Measurements from ENCODE around the gene SPOPL. TPM values are rescaled to one million over a fixed set of nuclear protein-coding genes. Genes with fewer than 3 reads are reported as not detected.

Gene SPOPL
- total RNA-seq, 1 experiment from 2014 or later: 40.8 TPM

GRCh38 chr2:138621139-138621538 is 119.6 kb downstream of the SPOPL start:
- H3K4me1 Mint-ChIP-seq (ENCODE audit: low read depth, unreplicated experiment): peaks cover 33% of the 10 kb centered on the region
- H3K4me3 Mint-ChIP-seq (ENCODE audit: low read depth, unreplicated experiment): no peak overlapping the region
- no peaks in the 10 kb centered on the region for H3K36me3 Mint-ChIP-seq (ENCODE audit: insufficient read depth, unreplicated experiment)
- no peaks in the 10 kb centered on the region for H3K27me3 Mint-ChIP-seq (ENCODE audit: unreplicated experiment)
- H3K27ac Mint-ChIP-seq (ENCODE audit: unreplicated experiment): peak overlapping the region; percentile 78
- peak; percentile 34 for DNase-seq
- H3K9me3 Mint-ChIP-seq (ENCODE audit: low read depth, unreplicated experiment): peaks cover 2% of the 10 kb centered on the region
- no TSS peak for BruUV-seq (replicated peaks)
- intact Hi-C loops (cut with micrococcal nuclease; ENCODE audit: unreplicated experiment): no loop called here
- CTCF ChIA-PET: interaction anchor here (0.6 to 0.7 kb wide), 2 partner anchors 75 to 566 kb away, joined by 4 to 8 read pairs; no protein-coding TSS in a partner anchor
- TF ChIP-seq CTCF (IDR thresholded peaks at IDR 0.05; ENCODE audit: unreplicated experiment): no peak

- intact Hi-C loops (cut with micrococcal nuclease; ENCODE audit: unreplicated experiment): no loop called here
- Mint-ChIP-seq H3K9me3 (ENCODE audit: low read depth, unreplicated experiment) (peaks cover 2% of the 10 kb centered on the region), H3K4me1 (ENCODE audit: low read depth, unreplicated experiment) (peaks cover 22% of the 10 kb centered on the region), H3K4me3 (ENCODE audit: low read depth, unreplicated experiment) (no peak overlapping the region), H3K27ac (ENCODE audit: unreplicated experiment) (peak overlapping the region; percentile 78), H3K36me3 (ENCODE audit: insufficient read depth, unreplicated experiment) (no peaks in the 10 kb centered on the region), H3K27me3 (ENCODE audit: unreplicated experiment) (no peaks in the 10 kb centered on the region)
- no peak for DNase-seq
- CTCF ChIA-PET: no interaction called here
- no peak for TF ChIP-seq CTCF (IDR thresholded peaks at IDR 0.05; ENCODE audit: unreplicated experiment)
- BruUV-seq (replicated peaks): no TSS peak
These were observed 121.0 kb downstream of the SPOPL start for GRCh38 chr2:138622613-138623012.

Measured in Calu3 (cell line).